MM.1S (cell line): ENCODE results near the gene RPS6KC1.
A peak's percentile ranks its signal among the peaks of the same experiment; 100 is the strongest.

Source experiments
- DNase-seq: peaks from one replicate; pipeline ENCODE4 v3.0.0-alpha.2; 2015
- H2AFZ ChIP-seq: fragments of 300-600 bp; sonication (generic); 2 replicates; pipeline ENCODE4 v1.6.0; 2016; ENCODE audit warnings: antibody characterized with exemption, low read length
- H3F3A ChIP-seq: fragments of 300-600 bp; sonication (generic); 2 replicates; pipeline ENCODE4 v1.6.1; 2016; ENCODE audit warnings: mild to moderate bottlenecking, antibody characterized with exemption, low read length, moderate library complexity, mixed read lengths; ENCODE audit not compliant: insufficient read depth
- H3K27ac ChIP-seq: fragments of 300-600 bp; sonication (generic); 2 replicates; pipeline ENCODE4 v1.5.1; 2016; ENCODE audit warnings: mild to moderate bottlenecking, low read length
- H3K27me3 ChIP-seq: fragments of 300-600 bp; sonication (generic); replicated peaks from 2 replicates; pipeline ENCODE4 v1.6.0; 2016; ENCODE audit warnings: low read length; ENCODE audit not compliant: insufficient read depth
- H3K36me3 ChIP-seq: fragments of 300-600 bp; sonication (generic); replicated peaks from 2 replicates; pipeline ENCODE4 v1.6.1; 2016; ENCODE audit warnings: mild to moderate bottlenecking, low read length, mixed read lengths; ENCODE audit not compliant: insufficient read depth
- H3K4me1 ChIP-seq: fragments of 300-600 bp; sonication (generic); 2 replicates; pipeline ENCODE4 v1.6.1; 2016; ENCODE audit warnings: low read length, mixed read lengths
- H3K4me2 ChIP-seq: fragments of 300-600 bp; sonication (generic); 2 replicates; pipeline ENCODE4 v1.6.0; 2016; ENCODE audit warnings: low read depth, low read length
- H3K4me3 ChIP-seq: fragments of 300-600 bp; sonication (generic); 2 replicates; pipeline ENCODE4 v1.5.1; 2016; ENCODE audit warnings: low read length, mixed read lengths
- H3K79me2 ChIP-seq: fragments of 300-600 bp; sonication (generic); 2 replicates; pipeline ENCODE4 v1.6.1; 2016; ENCODE audit warnings: mixed run types, low read length, mixed read lengths
- H3K9ac ChIP-seq: fragments of 300-600 bp; sonication (generic); 2 replicates; pipeline ENCODE4 v1.6.1; 2016; ENCODE audit warnings: low read length, mixed read lengths
- H3K9me2 ChIP-seq: fragments of 300-600 bp; sonication (generic); replicated peaks from 2 replicates; pipeline ENCODE4 v1.6.1; 2016; ENCODE audit warnings: mild to moderate bottlenecking, low read length, mixed read lengths; ENCODE audit not compliant: insufficient read depth
- H3K9me3 ChIP-seq: fragments of 300-600 bp; sonication (generic); replicated peaks from 2 replicates; pipeline ENCODE4 v1.6.1; 2016; ENCODE audit warnings: mild to moderate bottlenecking, low read length, mixed read lengths; ENCODE audit not compliant: insufficient read depth
- H4K20me1 ChIP-seq: fragments of 300-600 bp; sonication (generic); 2 replicates; pipeline ENCODE4 v1.6.1; 2016; ENCODE audit warnings: mild to moderate bottlenecking, low read length, moderate library complexity, mixed read lengths; ENCODE audit not compliant: insufficient read depth
- EZH2 ChIP-seq: fragments of 300-600 bp; sonication (generic); optimal IDR thresholded peaks from 2 replicates; pipeline ENCODE3; 2017; ENCODE audit warnings: low read depth, mild to moderate bottlenecking, antibody characterized with exemption, low read length, mixed read lengths
- EZH2phosphoT487 ChIP-seq: fragments of 300-600 bp; sonication (generic); IDR thresholded peaks from 2 replicates; pipeline ENCODE4 v1.6.1; 2018; ENCODE audit warnings: antibody characterized with exemption, low read length
- TF ChIP-seq, protein P1 (sequence below): fragments of 300-600 bp; sonication (generic); IDR thresholded peaks from 2 replicates; pipeline ENCODE4 v1.5.1; 2016; ENCODE audit warnings: antibody characterized with exemption, low read length, mixed read lengths

The RPS6KC1 gene

GRCh38 chr1:213286235-213286634 lies 235.2 kb downstream of the RPS6KC1 start:
- no peaks in the 10 kb centered on the region for H3K9me3 ChIP-seq

DNA sequence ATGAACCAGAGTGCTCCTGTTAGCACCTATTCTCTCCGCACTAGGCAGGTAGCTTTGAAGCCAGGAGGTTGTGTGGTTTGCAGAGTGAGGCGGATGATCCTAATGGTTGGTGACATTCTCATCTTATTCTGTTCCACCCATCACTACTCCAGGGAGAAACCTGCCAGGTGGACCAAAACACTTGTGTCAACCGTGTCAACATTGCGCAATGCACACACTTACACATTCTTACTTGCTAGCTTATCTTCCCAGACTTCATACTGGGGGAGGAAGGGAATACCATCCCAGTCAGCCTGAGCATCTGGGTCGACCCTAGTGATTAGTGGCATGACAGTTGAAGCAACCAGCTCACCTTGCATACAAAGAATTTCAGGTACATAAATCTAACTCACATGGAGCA lies 236.9 kb downstream of the RPS6KC1 start:
- H3K9me3 ChIP-seq, result no peaks in the 10 kb centered on the region
- no peak overlapping the region for H3K27ac ChIP-seq
- H3K36me3 ChIP-seq, result no peaks in the 10 kb centered on the region
- H3K4me3 ChIP-seq, result no peak overlapping the region
- DNase-seq, result no peak
- H3K79me2 ChIP-seq, result no peaks in the 10 kb centered on the region
- H4K20me1 ChIP-seq, result no peaks in the 10 kb centered on the region
- H3F3A ChIP-seq, result no peaks in the 10 kb centered on the region
- no peaks in the 10 kb centered on the region for H3K9me2 ChIP-seq
- TF ChIP-seq, protein P1, sequence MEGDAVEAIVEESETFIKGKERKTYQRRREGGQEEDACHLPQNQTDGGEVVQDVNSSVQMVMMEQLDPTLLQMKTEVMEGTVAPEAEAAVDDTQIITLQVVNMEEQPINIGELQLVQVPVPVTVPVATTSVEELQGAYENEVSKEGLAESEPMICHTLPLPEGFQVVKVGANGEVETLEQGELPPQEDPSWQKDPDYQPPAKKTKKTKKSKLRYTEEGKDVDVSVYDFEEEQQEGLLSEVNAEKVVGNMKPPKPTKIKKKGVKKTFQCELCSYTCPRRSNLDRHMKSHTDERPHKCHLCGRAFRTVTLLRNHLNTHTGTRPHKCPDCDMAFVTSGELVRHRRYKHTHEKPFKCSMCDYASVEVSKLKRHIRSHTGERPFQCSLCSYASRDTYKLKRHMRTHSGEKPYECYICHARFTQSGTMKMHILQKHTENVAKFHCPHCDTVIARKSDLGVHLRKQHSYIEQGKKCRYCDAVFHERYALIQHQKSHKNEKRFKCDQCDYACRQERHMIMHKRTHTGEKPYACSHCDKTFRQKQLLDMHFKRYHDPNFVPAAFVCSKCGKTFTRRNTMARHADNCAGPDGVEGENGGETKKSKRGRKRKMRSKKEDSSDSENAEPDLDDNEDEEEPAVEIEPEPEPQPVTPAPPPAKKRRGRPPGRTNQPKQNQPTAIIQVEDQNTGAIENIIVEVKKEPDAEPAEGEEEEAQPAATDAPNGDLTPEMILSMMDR, result no peak
- TF ChIP-seq EZH2phosphoT487 (no peak), EZH2 (no peak)
- no peak overlapping the region for H3K9ac ChIP-seq
- H2AFZ ChIP-seq, result no peak overlapping the region
- H3K4me1 ChIP-seq, result no peaks in the 10 kb centered on the region
- H3K4me2 ChIP-seq, result no peak overlapping the region
- no peaks in the 10 kb centered on the region for H3K27me3 ChIP-seq

More at GRCh38 chr1:213286235-213286634, 235.2 kb downstream of the RPS6KC1 start:
- Histone ChIP-seq H3K27me3 (no peaks in the 10 kb centered on the region), H3K27ac (no peak overlapping the region), H3F3A (no peaks in the 10 kb centered on the region), H2AFZ (no peak overlapping the region), H3K4me1 (no peaks in the 10 kb centered on the region), H3K9me2 (no peaks in the 10 kb centered on the region), H3K36me3 (no peaks in the 10 kb centered on the region), H4K20me1 (no peaks in the 10 kb centered on the region), H3K79me2 (no peaks in the 10 kb centered on the region), H3K4me2 (no peak overlapping the region), H3K4me3 (no peak overlapping the region), H3K9ac (no peak overlapping the region)
- TF ChIP-seq, protein P1, result peak; percentile 28; the same call in 1 of the 2 replicates
- TF ChIP-seq EZH2, result no peak
- DNase-seq, result no peak

- Histone ChIP-seq H3K9me3 (no peaks in the 10 kb centered on the region), H3K27ac (no peak overlapping the region), H3K4me2 (no peak overlapping the region), H3K4me3 (no peak overlapping the region), H3K4me1 (no peaks in the 10 kb centered on the region), H2AFZ (no peak overlapping the region), H3K9ac (no peak overlapping the region), H3K9me2 (no peaks in the 10 kb centered on the region), H3K79me2 (no peaks in the 10 kb centered on the region), H3K36me3 (no peaks in the 10 kb centered on the region), H3F3A (no peaks in the 10 kb centered on the region), H4K20me1 (no peaks in the 10 kb centered on the region), H3K27me3 (no peaks in the 10 kb centered on the region)
- no peak for DNase-seq
- TF ChIP-seq EZH2, result no peak
- TF ChIP-seq, protein P1, result no peak
- TF ChIP-seq EZH2phosphoT487, result no peak
Observed at GRCh38 chr1:213291526-213291925, 240.5 kb downstream of the RPS6KC1 start.
